Mammary epithelial cell (primary cell): ENCODE measurements around the gene EXTL1.

ENCODE experiments used
- CTCF ChIP-seq, 2 donors: IDR thresholded peaks in 1 of 2; conservative IDR thresholded peaks in 1 of 2; 2 replicates each; pipeline ENCODE4 v1.5.1; 2011 to 2012; ENCODE audit warnings: inconsistent platforms in 2 of 2, low read length in 2 of 2, mild to moderate bottlenecking in 2 of 2, control low read depth in 1 of 2, low read depth in 1 of 2; ENCODE audit not compliant: insufficient read depth in 1 of 2; ENCODE audit errors: extremely low read depth in 1 of 2
- EZH2 ChIP-seq: IDR thresholded peaks from 2 replicates; pipeline ENCODE4 v1.6.1; 2012; ENCODE audit warnings: low read length, inconsistent platforms, borderline replicate concordance

GRCh38 chr1:26005434-26006105 is 16.0 kb upstream of the EXTL1 start:
- TF ChIP-seq CTCF (conservative IDR thresholded peaks at IDR 0.05 in 1 of 2, IDR thresholded peaks at IDR 0.05 in 1 of 2; ENCODE audit: extremely low read depth in 1 of 2, insufficient read depth in 1 of 2, low read depth in 1 of 2, low read length in 2 of 2) (no peak), EZH2 (no peak)
